ENCODE results near the gene FOXN3. TPM values are rescaled to one million over a fixed set of nuclear protein-coding genes. Genes with fewer than 3 reads are reported as not detected.
"Not testable (repeated sequence)": the region's sequence is repeated elsewhere in the genome, so short reads cannot be mapped to it uniquely, and the experiment has no call there.

Gene FOXN3
- total RNA-seq, 2 experiments from 2014 or later = 92.2 to 94.4 TPM

GRCh38 chr14:89111232-89111631 lies 305.8 kb downstream of the FOXN3 start:
- H3K27ac Mint-ChIP-seq; H3K9me3 Mint-ChIP-seq; H3K4me3 Mint-ChIP-seq; POLR2A ChIA-PET; H3K4me1 Mint-ChIP-seq; H3K36me3 Mint-ChIP-seq (ENCODE audit: low read depth); DNase-seq; H3K27me3 Mint-ChIP-seq; CTCF ChIA-PET: not testable (repeated sequence)

GRCh38 chr14:89110110-89110509 lies 306.9 kb downstream of the FOXN3 start:
- Mint-ChIP-seq H3K27me3 (no peaks in the 10 kb centered on the region), H3K36me3 (ENCODE audit: low read depth) (no peaks in the 10 kb centered on the region), H3K9me3 (no peaks in the 10 kb centered on the region), H3K4me3 (no peak overlapping the region), H3K4me1 (no peaks in the 10 kb centered on the region), H3K27ac (no peak overlapping the region)
- CTCF ChIA-PET = no interaction called here
- POLR2A ChIA-PET = no interaction called here
- DNase-seq = no peak

DNA sequence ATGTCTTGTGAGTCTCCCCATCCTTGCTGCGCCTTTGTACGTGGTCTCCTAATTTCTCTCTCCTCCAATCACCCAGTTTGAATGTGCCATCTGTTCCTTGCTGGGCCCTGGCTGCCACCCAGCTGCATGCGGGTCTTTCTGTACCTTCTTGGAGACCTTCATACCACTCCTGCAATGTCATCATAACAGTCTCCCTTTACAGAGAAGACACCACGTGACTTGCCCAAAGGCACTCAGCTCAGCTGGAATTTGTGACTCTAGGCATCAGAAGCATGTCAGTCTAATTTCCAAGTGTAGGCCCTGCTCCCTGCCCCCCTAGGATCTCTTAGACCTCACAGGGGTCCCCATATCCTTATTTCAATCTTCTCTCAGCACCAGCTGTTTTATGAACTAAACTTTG lies 308.4 kb downstream of the FOXN3 start:
- peaks cover 3% of the 10 kb centered on the region for H3K27me3 Mint-ChIP-seq
- H3K4me1 Mint-ChIP-seq = no peaks in the 10 kb centered on the region
- CTCF ChIA-PET = no interaction called here
- H3K4me3 Mint-ChIP-seq = no peak overlapping the region
- POLR2A ChIA-PET = no interaction called here
- H3K9me3 Mint-ChIP-seq = no peaks in the 10 kb centered on the region
- no peak for DNase-seq
- H3K36me3 Mint-ChIP-seq (ENCODE audit: low read depth) = no peaks in the 10 kb centered on the region
- no peak overlapping the region for H3K27ac Mint-ChIP-seq

GRCh38 chr14:89107626-89108025 lies 309.4 kb downstream of the FOXN3 start:
- no peaks in the 10 kb centered on the region for H3K4me1 Mint-ChIP-seq
- no peak for DNase-seq
- no peak overlapping the region for H3K4me3 Mint-ChIP-seq
- peaks cover 2% of the 10 kb centered on the region for H3K9me3 Mint-ChIP-seq
- H3K27ac Mint-ChIP-seq = no peak overlapping the region
- H3K27me3 Mint-ChIP-seq = peaks cover 11% of the 10 kb centered on the region
- ChIA-PET CTCF (interaction anchor here (1.0 kb wide), 1 partner anchor 10 kb away, joined by 4 read pairs; no protein-coding TSS in a partner anchor), POLR2A (no interaction called here)
- H3K36me3 Mint-ChIP-seq (ENCODE audit: low read depth) = no peaks in the 10 kb centered on the region
